IPS-15b (cell line): ENCODE data around the gene CEP76.

Experiments
- H3K27me3 ChIP-seq: one replicate; pipeline ENCODE4 v1.6.1; 2013; ENCODE audit warnings: low read length; ENCODE audit not compliant: control insufficient read depth, insufficient read depth
- H3K36me3 ChIP-seq: one replicate; pipeline ENCODE4 v1.6.1; 2013; ENCODE audit warnings: low read length; ENCODE audit not compliant: control insufficient read depth, insufficient read depth
- H3K4me1 ChIP-seq: one replicate; pipeline ENCODE4 v1.6.1; 2013; ENCODE audit warnings: mild to moderate bottlenecking, low read length; ENCODE audit not compliant: control insufficient read depth, insufficient read depth
- H3K4me3 ChIP-seq: one replicate; pipeline ENCODE4 v1.5.1; 2013; ENCODE audit warnings: low read depth, low read length
- H3K9ac ChIP-seq: one replicate; pipeline ENCODE4 v1.6.1; 2013; ENCODE audit warnings: low read depth, mild to moderate bottlenecking, low read length
- H3K9me3 ChIP-seq: one replicate; pipeline ENCODE4 v1.6.1; 2013; ENCODE audit warnings: mild to moderate bottlenecking, low read length; ENCODE audit not compliant: control insufficient read depth, insufficient read depth

Gene CEP76

DNA sequence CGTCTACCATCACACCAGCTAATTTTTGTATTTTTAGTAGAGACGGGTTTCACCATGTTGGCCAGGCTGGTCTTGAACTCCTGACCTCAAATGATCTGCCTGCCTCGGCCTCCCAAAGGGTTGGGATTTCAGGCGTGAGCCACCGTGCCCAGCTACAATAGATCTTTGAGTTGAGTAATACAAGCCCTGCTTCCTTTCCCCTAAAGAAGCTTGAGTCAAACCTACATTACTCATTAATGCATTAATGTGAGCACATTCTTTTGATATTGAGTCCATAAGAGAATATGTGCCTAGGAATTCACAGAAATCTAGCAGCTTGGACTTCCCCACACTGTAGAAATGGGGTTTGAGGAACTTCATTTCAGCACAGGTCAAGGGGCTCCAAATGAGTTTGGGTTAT is 39.9 kb upstream of the CEP76 start:
- Histone ChIP-seq H3K27me3 (no peaks in the 10 kb centered on the region), H3K4me1 (no peaks in the 10 kb centered on the region), H3K36me3 (peaks cover under 1% of the 10 kb centered on the region), H3K4me3 (no peak overlapping the region), H3K9me3 (no peaks in the 10 kb centered on the region), H3K9ac (no peak overlapping the region)

DNA sequence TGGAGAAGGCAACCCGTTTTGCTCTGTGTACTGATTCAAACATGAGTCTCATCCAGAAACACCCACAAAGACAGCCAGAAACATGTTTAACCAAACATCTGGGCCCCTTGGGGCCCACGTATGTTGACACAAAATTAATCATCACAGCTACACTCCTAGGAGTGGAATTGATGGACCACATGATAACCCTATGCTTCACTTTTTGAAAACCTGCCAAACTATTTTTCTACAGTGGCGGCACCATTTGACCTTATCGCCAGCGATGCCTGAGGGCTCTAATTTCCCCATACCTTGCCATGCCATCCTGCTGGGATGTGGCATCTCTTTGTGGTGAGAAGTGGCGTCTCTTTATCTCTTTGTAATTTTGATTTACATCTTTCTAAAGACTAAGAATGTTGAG is 38.8 kb upstream of the CEP76 start:
- Histone ChIP-seq H3K4me1 (no peaks in the 10 kb centered on the region), H3K27me3 (no peaks in the 10 kb centered on the region), H3K9me3 (no peaks in the 10 kb centered on the region), H3K9ac (no peak overlapping the region), H3K4me3 (no peak overlapping the region), H3K36me3 (no peaks in the 10 kb centered on the region)

DNA sequence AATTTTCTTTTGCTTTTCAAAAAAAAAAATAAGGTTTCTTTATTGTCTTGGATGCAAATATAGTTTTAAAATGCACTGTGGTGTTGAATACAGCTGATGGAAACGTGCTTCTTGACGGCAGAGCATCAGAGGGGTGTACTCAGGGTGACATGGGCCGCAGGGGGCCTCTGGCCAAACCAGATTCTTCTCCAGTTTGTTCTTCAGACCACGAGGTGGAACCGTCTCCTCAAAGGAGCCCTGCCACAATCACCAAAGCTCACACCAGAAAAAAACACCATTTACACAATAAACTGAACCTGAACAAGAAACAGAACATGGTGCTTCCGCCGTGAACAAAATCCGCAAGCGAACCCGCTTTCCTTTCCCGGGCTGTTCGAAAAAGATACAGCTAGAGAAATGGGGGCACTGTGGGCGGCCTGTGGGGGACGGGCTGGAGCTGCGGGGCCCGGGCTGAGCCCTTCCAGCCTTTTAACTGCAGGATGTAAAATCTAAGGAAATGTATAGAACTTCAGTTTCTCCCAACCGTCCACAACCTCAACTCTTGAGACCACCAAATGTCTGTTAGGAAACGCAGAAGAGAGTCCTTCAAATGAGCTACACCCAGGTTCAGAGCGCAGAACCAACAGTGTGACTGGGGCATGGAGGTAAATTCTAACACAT is 34.9 kb upstream of the CEP76 start:
- H3K36me3 ChIP-seq = no peaks in the 10 kb centered on the region
- H3K4me3 ChIP-seq = no peak overlapping the region
- H3K9me3 ChIP-seq = no peaks in the 10 kb centered on the region
- H3K27me3 ChIP-seq = no peaks in the 10 kb centered on the region
- no peak overlapping the region for H3K9ac ChIP-seq
- H3K4me1 ChIP-seq = no peaks in the 10 kb centered on the region

DNA sequence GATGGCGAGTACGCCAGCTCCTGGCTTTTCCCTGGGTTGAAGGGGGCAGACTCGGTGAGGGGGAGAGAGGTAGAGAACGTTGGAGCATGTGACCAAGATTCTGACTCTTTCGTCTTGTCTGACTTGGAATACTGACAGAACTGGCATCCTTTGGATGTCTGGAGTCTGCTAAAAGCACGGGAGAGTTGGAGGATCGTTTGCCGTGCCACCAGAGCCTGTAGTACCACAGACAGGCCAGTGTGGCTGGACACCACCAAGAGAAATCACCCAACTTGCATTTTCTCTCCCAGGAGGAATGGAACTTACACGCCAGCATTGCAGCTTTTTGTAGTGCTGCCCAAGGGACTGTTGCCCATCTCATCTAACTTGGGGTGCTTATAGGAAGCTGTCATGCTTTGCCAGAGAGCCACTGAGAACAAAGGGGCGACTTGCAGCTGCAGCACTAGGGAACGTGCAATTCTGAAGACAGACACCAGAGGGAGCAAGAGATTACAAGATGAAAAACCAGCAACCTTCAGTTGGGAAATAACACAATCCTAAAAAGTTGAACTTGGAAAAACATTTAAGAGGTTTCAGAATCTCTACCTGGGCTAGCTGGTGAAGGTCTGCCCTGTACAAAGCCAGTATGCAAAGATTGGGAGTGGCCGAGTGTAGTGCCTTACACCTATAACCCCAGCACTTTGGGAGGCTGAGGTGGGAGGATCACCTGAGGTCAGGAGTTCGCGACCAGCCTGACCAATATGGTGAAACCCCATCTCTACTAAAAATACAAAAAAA is 24.4 kb upstream of the CEP76 start:
- Histone ChIP-seq H3K9me3 (no peaks in the 10 kb centered on the region), H3K4me3 (no peak overlapping the region), H3K9ac (no peak overlapping the region), H3K27me3 (no peaks in the 10 kb centered on the region), H3K36me3 (no peaks in the 10 kb centered on the region), H3K4me1 (no peaks in the 10 kb centered on the region)

DNA sequence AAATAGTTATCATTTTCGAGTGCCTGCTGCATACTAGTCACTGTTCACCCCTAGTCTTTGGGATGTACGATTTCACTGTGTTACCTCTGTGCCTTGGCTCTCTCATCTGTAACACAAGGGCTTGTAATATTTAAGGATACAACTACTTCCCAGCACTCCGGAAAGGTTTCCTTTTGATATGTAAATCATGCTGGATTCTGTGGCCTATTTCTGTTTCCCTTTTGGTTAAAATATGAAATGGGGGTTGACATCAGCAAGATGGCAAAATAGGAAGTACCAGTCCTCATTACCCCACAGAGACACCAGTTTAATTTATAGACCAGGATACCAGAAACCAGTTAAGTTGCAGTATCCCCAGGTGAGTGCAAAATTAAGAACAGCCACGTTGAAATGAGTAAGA is 23.8 kb upstream of the CEP76 start:
- Histone ChIP-seq H3K36me3 (no peaks in the 10 kb centered on the region), H3K9ac (no peak overlapping the region), H3K27me3 (no peaks in the 10 kb centered on the region), H3K4me1 (no peaks in the 10 kb centered on the region), H3K4me3 (no peak overlapping the region), H3K9me3 (no peaks in the 10 kb centered on the region)

DNA sequence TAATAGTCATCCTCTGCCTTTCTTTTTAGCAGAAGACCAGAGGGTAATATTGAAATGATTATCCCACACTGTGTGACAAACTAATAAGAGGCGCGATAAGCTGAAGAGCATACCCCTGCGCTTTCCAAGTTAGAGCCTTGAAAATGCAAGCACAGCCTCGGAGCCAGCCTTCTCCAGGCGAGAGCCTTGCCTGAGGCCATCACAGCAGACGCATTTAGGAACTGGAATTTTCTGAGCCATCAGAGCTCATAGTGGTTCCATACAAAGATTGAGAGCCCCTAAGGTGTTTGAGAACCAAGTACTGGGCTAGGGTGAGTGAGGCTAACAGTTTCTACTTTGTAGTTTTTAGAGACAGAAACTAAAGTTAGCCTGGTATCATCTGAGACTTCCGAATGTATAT is 20.2 kb upstream of the CEP76 start:
- Histone ChIP-seq H3K36me3 (peaks cover 3% of the 10 kb centered on the region), H3K4me1 (no peaks in the 10 kb centered on the region), H3K9ac (no peak overlapping the region), H3K27me3 (no peaks in the 10 kb centered on the region), H3K9me3 (no peaks in the 10 kb centered on the region), H3K4me3 (no peak overlapping the region)

DNA sequence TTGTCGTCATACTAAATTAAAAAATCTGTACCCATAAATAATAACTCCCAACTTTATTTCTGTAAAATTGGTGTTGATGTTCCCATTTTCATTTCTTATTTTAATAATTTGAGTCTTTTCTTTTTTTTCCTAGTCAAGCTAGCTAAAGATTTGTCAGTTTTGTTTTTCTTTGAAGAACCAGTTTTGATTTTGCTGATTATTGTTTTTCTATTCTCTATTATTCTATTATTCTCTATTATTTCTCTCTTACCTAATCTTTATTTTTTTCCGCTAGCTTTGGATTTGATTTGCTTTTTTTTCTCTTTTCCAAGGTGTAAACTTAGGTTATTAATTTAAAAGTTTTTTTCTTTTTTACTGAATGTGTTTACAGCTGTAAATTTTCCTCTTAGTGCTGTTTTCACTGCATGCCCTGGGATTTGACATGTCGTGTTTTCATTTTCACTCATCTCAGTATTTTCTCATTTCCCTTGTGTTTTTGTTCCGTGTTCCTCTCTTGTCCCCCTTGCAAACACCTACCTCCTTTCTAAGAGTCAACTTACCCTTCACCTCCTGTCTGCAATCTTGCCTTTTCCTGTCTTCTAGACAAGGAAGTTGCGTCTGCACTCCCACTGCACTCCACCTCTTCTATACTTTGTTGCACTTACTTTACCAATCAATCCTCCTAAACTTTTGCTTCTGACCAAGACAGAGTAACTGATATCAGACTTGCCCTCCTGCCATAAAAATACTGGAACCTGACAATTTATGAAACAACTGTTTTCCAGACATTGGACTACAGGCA is 19.2 kb upstream of the CEP76 start:
- Histone ChIP-seq H3K36me3 (peaks cover 10% of the 10 kb centered on the region), H3K9ac (no peak overlapping the region), H3K9me3 (no peaks in the 10 kb centered on the region), H3K4me3 (no peak overlapping the region), H3K4me1 (no peaks in the 10 kb centered on the region), H3K27me3 (no peaks in the 10 kb centered on the region)

DNA sequence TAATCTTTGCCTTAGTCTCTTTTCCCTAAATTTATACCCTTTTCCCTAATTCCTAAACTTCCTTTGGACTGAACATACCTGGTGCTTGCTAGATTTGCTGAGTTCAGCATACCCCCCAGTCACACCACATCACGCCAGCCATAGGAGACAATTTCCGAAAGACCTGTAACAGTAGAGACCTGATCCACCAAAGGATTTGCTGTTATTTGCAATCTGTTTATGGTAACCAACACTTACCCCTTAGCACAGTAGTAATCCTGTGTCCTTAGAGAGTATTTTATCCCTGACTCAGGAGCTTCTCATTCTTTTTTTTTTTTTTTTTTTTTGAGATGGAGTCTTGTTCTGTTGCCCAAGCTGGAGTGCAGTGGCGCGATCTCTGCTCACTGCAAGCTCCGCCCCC is 8.9 kb upstream of the CEP76 start:
- H3K4me3 ChIP-seq = no peak overlapping the region
- no peaks in the 10 kb centered on the region for H3K27me3 ChIP-seq
- no peaks in the 10 kb centered on the region for H3K9me3 ChIP-seq
- no peak overlapping the region for H3K9ac ChIP-seq
- H3K4me1 ChIP-seq = peaks cover 7% of the 10 kb centered on the region
- peaks cover 15% of the 10 kb centered on the region for H3K36me3 ChIP-seq

DNA sequence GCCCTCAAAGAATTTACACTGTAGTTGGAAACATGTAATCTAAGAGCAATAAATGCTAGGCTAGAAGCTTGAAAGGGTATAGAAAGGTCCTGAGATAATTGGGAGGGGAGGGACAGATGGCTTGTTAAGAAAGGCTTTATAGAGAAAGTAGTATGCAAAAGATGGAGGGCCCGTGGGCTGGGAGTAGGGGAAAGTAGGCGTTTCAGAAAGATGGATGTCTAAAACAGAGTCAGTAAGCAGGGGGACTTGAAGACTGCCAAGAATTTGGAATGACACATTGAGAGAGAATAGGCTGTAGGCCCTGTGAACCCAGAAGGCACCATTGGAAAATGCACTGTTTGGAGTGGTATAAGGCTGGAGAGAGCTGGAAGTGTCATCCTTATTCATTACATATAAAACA is 1.1 kb upstream of the CEP76 start:
- Histone ChIP-seq H3K36me3 (peaks cover 4% of the 10 kb centered on the region), H3K27me3 (no peaks in the 10 kb centered on the region), H3K9me3 (no peaks in the 10 kb centered on the region), H3K4me1 (peaks cover 7% of the 10 kb centered on the region), H3K9ac (peak overlapping the region; percentile 98), H3K4me3 (peak overlapping the region; percentile 96)

DNA sequence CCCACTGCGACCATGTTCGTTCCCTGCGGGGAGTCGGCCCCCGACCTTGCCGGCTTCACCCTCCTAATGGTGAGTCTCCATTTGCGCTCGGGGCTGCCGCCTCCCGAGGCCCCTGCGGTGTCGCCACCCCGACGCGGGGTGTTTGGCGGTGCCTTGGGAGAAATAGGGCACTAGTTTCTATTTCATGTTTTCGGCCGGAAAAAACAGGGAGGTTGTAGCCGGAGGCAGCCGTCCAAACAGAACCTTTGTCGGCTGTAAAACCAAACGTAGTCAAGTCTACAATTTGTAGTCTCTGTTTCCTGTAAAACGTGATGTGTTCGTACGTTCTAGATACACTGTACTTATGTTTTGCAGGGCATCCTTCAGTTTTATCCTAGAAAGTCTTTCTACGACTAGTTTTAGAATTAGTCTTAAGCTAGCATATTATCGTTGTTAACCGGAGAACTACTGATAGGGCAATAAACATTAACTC is 609 bp upstream of the CEP76 start:
- Histone ChIP-seq H3K4me3 (peak overlapping the region; percentile 96), H3K27me3 (no peaks in the 10 kb centered on the region), H3K4me1 (peaks cover 7% of the 10 kb centered on the region), H3K9ac (peak overlapping the region; percentile 98), H3K9me3 (no peaks in the 10 kb centered on the region), H3K36me3 (peaks cover 4% of the 10 kb centered on the region)

DNA sequence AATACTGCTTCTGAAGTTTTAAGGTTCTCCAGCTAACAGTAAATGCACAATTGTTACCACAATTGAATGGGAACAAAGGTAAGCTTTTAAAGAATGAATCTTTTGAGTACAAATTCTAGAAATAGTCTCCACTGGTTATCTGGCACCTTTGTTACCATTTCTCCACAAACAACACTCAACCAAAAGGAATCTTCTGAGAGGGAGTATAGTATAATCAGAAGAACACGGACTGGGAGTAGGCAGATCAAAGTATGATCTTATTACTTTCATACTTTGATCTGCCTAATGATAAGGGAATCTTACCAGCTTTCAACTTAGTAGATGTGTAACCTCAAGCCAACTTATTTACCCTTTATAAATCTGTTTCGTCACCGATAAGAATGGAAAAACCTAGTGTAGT is 1.4 kb downstream of the CEP76 start:
- Histone ChIP-seq H3K27me3 (no peaks in the 10 kb centered on the region), H3K9me3 (no peaks in the 10 kb centered on the region), H3K4me3 (peak overlapping the region; percentile 96), H3K4me1 (peaks cover 7% of the 10 kb centered on the region), H3K36me3 (no peaks in the 10 kb centered on the region), H3K9ac (no peak overlapping the region)
